Keratinocyte (primary cell): ENCODE data around the gene KRT4.

ENCODE experiments used
- EZH2 ChIP-seq: IDR thresholded peaks from one replicate; pipeline ENCODE4 v1.6.1; 2012; ENCODE audit warnings: inconsistent platforms, mild to moderate bottlenecking, low read length, moderate library complexity
- TF ChIP-seq, protein P1 (sequence below), 3 experiments: IDR thresholded peaks in 1 of 3; conservative IDR thresholded peaks in 1 of 3; optimal IDR thresholded peaks in 1 of 3; 2 replicates in 2 of 3; 3 replicates in 1 of 3; pipeline versions ENCODE3 to v1.5.1; 2011; ENCODE audit warnings: low read length in 3 of 3, mild to moderate bottlenecking in 3 of 3, moderate library complexity in 2 of 3, control low read depth in 1 of 3, inconsistent platforms in 1 of 3; ENCODE audit not compliant: insufficient read depth in 2 of 3; ENCODE audit errors: extremely low read depth in 1 of 3

DNA sequence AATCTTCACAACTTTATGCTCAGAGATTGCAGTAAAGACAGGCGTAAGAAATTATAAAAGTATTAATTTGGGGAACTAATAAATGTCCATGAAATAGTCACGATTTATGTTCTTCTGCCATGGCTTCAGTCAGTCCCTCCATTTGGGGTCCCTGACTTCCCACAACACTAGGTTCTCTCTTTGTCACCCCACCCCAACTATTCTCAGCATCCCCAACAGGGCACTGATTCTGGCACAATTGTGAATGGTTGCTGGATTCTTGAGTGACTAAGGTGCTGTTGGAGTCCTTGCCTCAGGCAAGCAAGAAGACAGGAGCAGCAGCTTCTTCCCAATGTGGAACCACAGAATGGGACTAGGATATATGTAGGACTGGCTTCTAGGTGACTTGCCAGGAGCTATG lies 52.1 kb downstream of the KRT4 start:
- TF ChIP-seq, protein P1, sequence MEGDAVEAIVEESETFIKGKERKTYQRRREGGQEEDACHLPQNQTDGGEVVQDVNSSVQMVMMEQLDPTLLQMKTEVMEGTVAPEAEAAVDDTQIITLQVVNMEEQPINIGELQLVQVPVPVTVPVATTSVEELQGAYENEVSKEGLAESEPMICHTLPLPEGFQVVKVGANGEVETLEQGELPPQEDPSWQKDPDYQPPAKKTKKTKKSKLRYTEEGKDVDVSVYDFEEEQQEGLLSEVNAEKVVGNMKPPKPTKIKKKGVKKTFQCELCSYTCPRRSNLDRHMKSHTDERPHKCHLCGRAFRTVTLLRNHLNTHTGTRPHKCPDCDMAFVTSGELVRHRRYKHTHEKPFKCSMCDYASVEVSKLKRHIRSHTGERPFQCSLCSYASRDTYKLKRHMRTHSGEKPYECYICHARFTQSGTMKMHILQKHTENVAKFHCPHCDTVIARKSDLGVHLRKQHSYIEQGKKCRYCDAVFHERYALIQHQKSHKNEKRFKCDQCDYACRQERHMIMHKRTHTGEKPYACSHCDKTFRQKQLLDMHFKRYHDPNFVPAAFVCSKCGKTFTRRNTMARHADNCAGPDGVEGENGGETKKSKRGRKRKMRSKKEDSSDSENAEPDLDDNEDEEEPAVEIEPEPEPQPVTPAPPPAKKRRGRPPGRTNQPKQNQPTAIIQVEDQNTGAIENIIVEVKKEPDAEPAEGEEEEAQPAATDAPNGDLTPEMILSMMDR (optimal IDR thresholded peaks at IDR 0.05 in 1 of 3, IDR thresholded peaks at IDR 0.05 in 1 of 3, conservative IDR thresholded peaks at IDR 0.05 in 1 of 3; ENCODE audit: extremely low read depth in 1 of 3, insufficient read depth in 2 of 3, low read length in 3 of 3), result no peak
- TF ChIP-seq EZH2, result no peak
